ENCODE results near the gene NRL.

DNA sequence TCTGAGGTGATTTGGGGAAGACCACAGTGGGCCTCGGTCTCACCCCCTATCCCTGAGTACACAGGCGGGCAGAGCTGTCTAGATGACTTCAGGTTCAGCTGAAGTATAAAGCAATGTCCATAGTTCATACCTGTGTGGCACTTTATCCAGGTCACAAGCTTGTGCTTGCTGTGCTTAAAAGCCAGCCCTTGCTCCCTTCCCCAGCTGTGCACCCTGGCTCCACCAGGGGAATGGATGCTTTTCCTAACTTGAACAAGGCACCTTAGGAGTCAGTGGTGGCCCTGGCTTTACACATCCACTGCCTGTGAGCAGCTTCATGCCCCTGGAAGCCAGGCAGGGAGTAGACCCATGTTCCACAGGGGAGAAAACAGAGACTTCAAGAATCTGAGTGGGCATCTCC, 57.5 kb downstream of the NRL start:
- TF ChIP-seq EZH2 (IDR thresholded peaks at IDR 0.05) (no peak), POLR2AphosphoS5 (IDR thresholded peaks at IDR 0.05; ENCODE audit: borderline replicate concordance, low read depth, low read length) (no peak)

Data from SK-N-MC (cell line).